Anterior cingulate cortex (tissue), 58 donors: Measurements from ENCODE around the gene TMEM14A.

Source experiments
- DNase-seq, 58 donors: peaks; one replicate each; lab custom pipeline; 2025; lab: John Stamatoyannopoulos, UW

TMEM14A gene

DNA sequence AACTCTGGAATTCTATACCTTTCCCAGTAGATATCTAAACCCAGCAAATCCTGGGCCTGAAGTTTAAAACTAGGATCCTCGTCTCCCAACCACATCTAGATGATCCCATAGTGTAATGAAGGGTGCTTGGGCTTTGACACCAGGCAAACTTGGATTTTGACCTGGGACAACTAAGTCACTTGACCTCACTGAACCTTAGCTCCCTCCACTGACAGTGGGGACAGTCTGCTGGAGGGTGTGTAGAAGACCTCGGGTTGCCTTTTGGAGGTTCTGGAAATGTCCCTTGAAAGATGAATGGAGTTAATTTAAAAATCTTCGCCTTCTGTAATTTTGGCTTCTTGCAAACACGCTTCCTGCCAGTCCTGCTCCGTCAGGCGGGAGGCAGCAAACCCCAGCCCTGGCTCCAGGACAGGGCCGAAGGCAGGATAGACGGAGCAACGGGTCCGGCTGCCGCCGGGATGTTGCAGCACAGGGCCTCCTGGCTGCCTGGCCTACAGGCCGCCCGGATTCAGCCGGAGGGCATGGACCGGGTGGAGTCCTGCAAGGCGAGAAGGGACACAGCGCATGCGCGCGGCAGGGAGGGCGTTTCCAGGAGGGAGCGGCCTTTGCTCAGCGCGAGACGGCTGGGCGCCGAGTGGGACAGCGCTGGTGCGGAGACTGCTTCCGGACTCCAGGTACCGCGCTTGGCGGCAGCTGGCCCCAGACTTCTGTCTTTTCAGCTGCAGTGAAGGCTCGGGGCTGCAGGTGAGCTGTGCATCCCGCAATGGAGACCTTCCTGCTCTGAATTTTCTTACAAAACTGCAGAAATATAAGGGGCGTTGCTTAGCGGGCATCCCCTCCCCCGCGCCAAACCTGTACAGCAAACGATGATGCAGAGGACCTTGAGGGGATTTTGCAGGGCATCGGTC lies at the start of gene TMEM14A:
TMEM14A (plus strand) TSS at position 612 of the 908 bp plus-strand sequence. CDS start 5,990 bp downstream, outside the sequence.
- DNase-seq = peak in 57 of 58 donors; percentile 68 to 96 (median 87)

GRCh38 chr6:52621631-52622030 lies 49.3 kb upstream of the TMEM14A start:
- DNase-seq = no peak

- no peak for DNase-seq
Measured at GRCh38 chr6:52622810-52623209, 48.1 kb upstream of the TMEM14A start.

DNA sequence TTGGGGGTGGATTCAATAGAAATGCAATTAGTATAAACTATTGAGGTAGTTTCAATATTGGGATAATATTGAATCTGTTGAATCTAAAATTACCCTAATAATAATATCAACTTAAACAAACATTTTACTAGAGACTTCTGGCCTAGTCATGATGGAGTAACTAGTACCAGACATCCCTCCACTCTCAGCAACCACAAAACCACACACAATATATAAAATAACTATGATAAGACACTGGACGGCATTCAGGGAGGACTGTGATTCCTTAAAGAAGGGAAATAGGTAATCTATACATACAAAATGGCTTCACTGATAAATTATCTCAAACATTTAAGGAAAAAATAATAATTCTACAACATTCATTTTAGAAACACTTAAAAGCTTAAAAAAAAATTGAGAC lies 38.9 kb upstream of the TMEM14A start:
- no peak for DNase-seq

GRCh38 chr6:52634211-52634610 lies 36.7 kb upstream of the TMEM14A start:
- DNase-seq = no peak

- no peak for DNase-seq
Measured at GRCh38 chr6:52635049-52635577, 35.8 kb upstream of the TMEM14A start.

GRCh38 chr6:52636830-52637229 lies 34.1 kb upstream of the TMEM14A start:
- DNase-seq = no peak

- no peak for DNase-seq
Measured at GRCh38 chr6:52639493-52639892, 31.4 kb upstream of the TMEM14A start.

DNA sequence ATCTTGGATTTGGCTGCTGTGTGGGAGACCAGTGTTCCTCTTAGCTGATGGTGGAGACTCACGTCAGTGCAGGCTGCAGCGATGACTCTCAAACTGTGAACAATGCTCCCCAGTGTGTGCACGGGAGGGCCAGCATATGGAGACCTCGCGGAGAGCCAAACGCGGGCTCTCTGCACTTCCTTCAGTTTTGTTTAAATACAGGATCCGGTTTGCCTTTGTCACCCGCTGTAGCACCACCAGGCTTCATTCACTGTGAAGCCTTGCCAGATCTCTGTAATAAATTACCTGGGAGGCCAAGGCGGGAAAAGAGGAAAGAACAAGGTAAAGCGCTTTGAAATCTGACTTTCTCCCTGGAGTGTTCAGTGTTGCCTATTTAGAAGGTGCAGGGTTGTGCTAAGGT lies 30.7 kb upstream of the TMEM14A start:
- peak in 16 of 58 donors; percentile 1 to 41 (median 12) for DNase-seq

- DNase-seq = no peak
Measured at GRCh38 chr6:52640916-52641315, 30.0 kb upstream of the TMEM14A start.

DNA sequence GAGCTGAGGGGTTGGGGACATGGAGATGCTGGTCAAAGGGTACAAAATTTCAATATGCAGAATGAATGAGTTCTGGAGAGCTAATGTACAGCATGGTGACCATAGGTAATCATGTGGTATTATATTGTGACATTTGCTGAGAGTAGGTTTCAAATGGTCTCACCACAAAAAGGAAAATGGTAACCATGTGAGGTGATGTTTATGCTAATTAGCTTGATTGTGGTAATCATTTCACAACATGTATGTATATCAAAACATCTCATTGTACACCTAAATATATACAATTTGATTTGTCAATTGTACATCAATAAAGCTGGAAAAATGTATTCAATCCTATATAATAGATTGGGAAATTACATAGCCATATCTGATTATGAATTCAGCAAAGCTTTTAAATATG lies 29.5 kb upstream of the TMEM14A start:
- no peak for DNase-seq

DNA sequence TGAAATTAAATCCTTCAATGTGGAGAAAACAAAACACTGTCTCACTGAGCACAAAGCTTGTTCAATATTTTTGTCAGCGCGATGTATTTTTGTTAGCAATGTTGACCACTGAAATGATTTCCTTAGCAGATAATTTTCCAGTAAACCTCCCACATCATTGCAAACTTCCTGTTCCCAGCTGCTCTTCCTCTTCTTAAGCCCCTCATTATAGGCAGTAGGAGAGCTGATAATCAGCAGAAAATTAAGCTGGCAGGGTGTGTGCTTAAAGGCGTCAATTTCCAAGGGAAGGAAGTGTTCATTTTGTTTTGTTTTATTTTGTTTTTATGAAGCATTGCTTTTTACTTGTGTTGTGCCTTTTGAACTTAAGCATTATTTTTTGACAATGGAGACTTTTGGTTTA lies 29.1 kb upstream of the TMEM14A start:
- DNase-seq = no peak

DNA sequence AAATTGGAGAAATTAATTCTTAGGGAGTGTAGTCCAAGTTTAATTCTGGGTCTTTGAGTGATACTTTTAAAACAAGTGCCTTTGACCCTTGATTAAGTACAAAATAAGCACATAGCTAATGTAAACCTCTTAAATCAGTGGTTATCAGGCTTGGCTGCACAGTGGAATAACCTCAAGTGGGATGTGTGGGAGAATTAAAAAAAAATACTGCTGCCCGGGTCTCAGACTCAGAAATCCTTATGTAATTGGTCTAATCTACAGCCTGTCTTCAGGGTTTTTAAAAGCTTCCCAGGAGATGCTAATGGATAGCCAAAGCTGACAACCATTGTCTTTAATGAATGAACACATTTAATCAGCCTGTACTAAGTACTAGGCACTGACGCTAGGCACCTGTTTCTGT lies 28.5 kb upstream of the TMEM14A start:
- no peak for DNase-seq

- peak in 24 of 58 donors; percentile 3 to 66 (median 21) for DNase-seq
Measured at GRCh38 chr6:52643158-52643557, 27.8 kb upstream of the TMEM14A start.

DNA sequence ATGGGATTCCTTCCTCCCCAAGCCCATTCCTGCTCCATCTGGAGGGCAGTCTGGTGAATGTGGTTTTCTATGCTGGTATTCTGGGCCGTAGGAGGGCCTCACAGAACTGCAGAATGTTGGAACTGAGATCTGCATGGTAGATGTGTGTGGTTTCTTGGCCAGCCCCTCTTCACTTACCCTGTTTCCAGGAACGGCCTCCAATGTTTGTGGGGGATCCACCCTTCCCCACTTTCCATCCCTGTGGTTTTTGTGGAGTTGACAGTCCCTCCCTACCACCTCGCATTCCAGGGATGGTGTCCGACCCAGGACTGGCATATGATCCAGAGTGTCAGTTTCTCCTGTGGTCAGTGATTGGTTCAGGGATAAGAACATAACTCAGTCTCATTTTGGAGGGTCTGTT lies 26.7 kb upstream of the TMEM14A start:
- DNase-seq = no peak

GRCh38 chr6:52645976-52646375 lies 24.9 kb upstream of the TMEM14A start:
- no peak for DNase-seq

GRCh38 chr6:52647199-52647598 lies 23.7 kb upstream of the TMEM14A start:
- no peak for DNase-seq

- DNase-seq = no peak
Measured at GRCh38 chr6:52649536-52650160, 21.3 kb upstream of the TMEM14A start.

GRCh38 chr6:52650941-52651340 lies 20.0 kb upstream of the TMEM14A start:
- DNase-seq = no peak

DNA sequence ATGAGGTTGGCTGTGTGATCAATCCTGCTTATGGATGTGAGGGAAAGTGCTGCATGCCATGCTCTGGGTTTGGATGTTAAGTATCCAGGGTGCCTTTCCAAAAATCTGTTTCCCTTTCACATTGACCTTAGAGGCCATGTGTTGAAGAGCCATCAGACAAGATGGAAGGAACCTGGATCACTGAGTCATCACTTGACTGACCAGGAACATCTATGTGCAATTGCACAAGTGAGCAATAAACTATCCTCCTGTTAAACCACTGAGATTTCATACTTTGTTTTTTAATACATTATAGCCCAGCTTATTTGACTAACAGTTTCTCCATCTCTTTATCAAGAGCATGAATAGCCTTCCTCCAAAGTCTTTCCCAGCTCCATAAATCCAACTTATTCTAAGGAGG lies 17.8 kb upstream of the TMEM14A start:
- DNase-seq = no peak

DNA sequence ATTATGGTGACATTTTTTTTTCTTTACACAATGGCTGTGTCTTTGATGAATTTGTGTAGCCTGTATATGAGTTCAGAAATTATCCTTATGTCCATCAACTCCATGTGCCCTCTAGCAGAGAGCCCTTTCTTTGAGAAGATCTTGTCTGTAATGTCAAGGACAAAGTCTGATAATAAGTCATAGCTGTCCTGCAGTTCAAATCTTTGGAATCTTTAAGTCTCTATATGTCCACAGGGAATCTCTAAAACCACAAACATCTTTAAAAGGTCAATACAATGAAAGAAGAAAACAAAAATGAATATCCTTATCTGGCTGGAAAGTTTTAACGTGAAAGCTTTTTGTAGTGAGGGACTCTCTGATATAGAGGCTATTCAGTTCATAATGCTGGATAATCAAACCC lies 16.9 kb upstream of the TMEM14A start:
- no peak for DNase-seq

- no peak for DNase-seq
Measured at GRCh38 chr6:52654592-52654991, 16.3 kb upstream of the TMEM14A start.
